OCI-LY1 (cell line): ENCODE data around the gene ZSWIM7.

Source experiments
- H2AFZ ChIP-seq: fragments of 200-600 bp; sonication (generic), shearing (Covaris generic); 2 replicates; pipeline ENCODE4 v1.6.0; 2014; ENCODE audit warnings: antibody characterized with exemption, mild to moderate bottlenecking, low read length
- H3F3A ChIP-seq: fragments of 200-600 bp; sonication (generic), shearing (Covaris generic); 2 replicates; pipeline ENCODE4 v1.6.0; 2014; ENCODE audit warnings: mild to moderate bottlenecking, antibody characterized with exemption, low read length, moderate library complexity; ENCODE audit not compliant: insufficient read depth
- H3K27ac ChIP-seq: fragments of 200-600 bp; sonication (generic); 2 replicates; pipeline ENCODE4 v1.5.1; 2014; ENCODE audit warnings: low read length, mixed run types, mild to moderate bottlenecking, low read depth; ENCODE audit not compliant: poor library complexity, severe bottlenecking
- H3K27me3 ChIP-seq: fragments of 200-600 bp; sonication (generic); 2 replicates; pipeline ENCODE4 v1.6.0; 2014; ENCODE audit warnings: antibody characterized with exemption, mild to moderate bottlenecking, low read length, moderate library complexity; ENCODE audit not compliant: insufficient read depth
- H3K36me3 ChIP-seq: fragments of 200-600 bp; sonication (generic); 2 replicates; pipeline ENCODE4 v1.6.1; 2014; ENCODE audit warnings: mild to moderate bottlenecking, antibody characterized with exemption, low read length, moderate library complexity, mixed read lengths; ENCODE audit not compliant: insufficient read depth
- H3K4me1 ChIP-seq: fragments of 200-600 bp; sonication (generic); 2 replicates; pipeline ENCODE4 v1.5.1; 2014; ENCODE audit warnings: mild to moderate bottlenecking, low read length, moderate library complexity; ENCODE audit not compliant: insufficient read depth, severe bottlenecking
- H3K4me2 ChIP-seq: fragments of 200-600 bp; sonication (generic), shearing (Covaris generic); 2 replicates; pipeline ENCODE4 v1.6.1; 2014; ENCODE audit warnings: low read length
- H3K4me3 ChIP-seq: fragments of 200-600 bp; sonication (generic); 2 replicates; pipeline ENCODE4 v1.5.1; 2014; ENCODE audit warnings: low read length, low read depth, mild to moderate bottlenecking, mixed read lengths; ENCODE audit not compliant: poor library complexity, severe bottlenecking
- H3K79me2 ChIP-seq: fragments of 200-600 bp; shearing (Covaris generic); 2 replicates; pipeline ENCODE4 v1.6.1; 2016; ENCODE audit warnings: mixed run types, low read length, mixed read lengths; ENCODE audit not compliant: insufficient read depth
- H3K9ac ChIP-seq: fragments of 200-600 bp; sonication (generic), shearing (Covaris generic); 2 replicates; pipeline ENCODE4 v1.6.1; 2014; ENCODE audit warnings: mild to moderate bottlenecking, low read length, mixed read lengths
- H3K9me2 ChIP-seq: fragments of 200-600 bp; sonication (generic), shearing (Covaris generic); 2 replicates; pipeline ENCODE4 v1.6.1; 2014; ENCODE audit warnings: low read depth, mild to moderate bottlenecking, low read length, mixed read lengths
- H3K9me3 ChIP-seq: fragments of 200-600 bp; shearing (Covaris generic); 2 replicates; pipeline ENCODE4 v1.6.1; 2014; ENCODE audit warnings: low read length, mixed read lengths
- H4K20me1 ChIP-seq: fragments of 200-600 bp; sonication (generic), shearing (Covaris generic); 2 replicates; pipeline ENCODE4 v1.6.0; 2016; ENCODE audit warnings: mild to moderate bottlenecking, low read length; ENCODE audit not compliant: insufficient read depth
- CTCF ChIP-seq: fragments of 200-600 bp; sonication (generic), shearing (Covaris generic); IDR thresholded peaks from 2 replicates; pipeline ENCODE4 v1.5.1; 2017; ENCODE audit warnings: mild to moderate bottlenecking, antibody characterized with exemption, low read length, moderate library complexity, mixed read lengths
- EZH2 ChIP-seq: fragments of 200-600 bp; sonication (generic), shearing (Covaris generic); IDR thresholded peaks from 2 replicates; pipeline ENCODE4 v1.8.0; 2017; ENCODE audit warnings: borderline replicate concordance, mixed run types, mild to moderate bottlenecking, antibody characterized with exemption, low read length, moderate library complexity, mixed read lengths

Gene ZSWIM7

GRCh38 chr17:16044487-16044886 lies 45.0 kb upstream of the ZSWIM7 start:
- Histone ChIP-seq H2AFZ (no peak overlapping the region), H3K27ac (no peak overlapping the region), H3K4me2 (no peak overlapping the region), H3K4me3 (no peak overlapping the region), H3K4me1 (no peaks in the 10 kb centered on the region), H3K9me2 (no peaks in the 10 kb centered on the region), H3F3A (no peaks in the 10 kb centered on the region), H3K79me2 (no peaks in the 10 kb centered on the region), H3K36me3 (peaks cover 65% of the 10 kb centered on the region), H4K20me1 (no peaks in the 10 kb centered on the region), H3K9ac (no peak overlapping the region), H3K27me3 (no peaks in the 10 kb centered on the region), H3K9me3 (no peaks in the 10 kb centered on the region)
- no peak for TF ChIP-seq EZH2
- TF ChIP-seq CTCF: no peak

GRCh38 chr17:16040710-16041251 lies 41.3 kb upstream of the ZSWIM7 start:
- H4K20me1 ChIP-seq: no peaks in the 10 kb centered on the region
- no peak overlapping the region for H2AFZ ChIP-seq
- H3K9me2 ChIP-seq: no peaks in the 10 kb centered on the region
- no peaks in the 10 kb centered on the region for H3F3A ChIP-seq
- no peaks in the 10 kb centered on the region for H3K4me1 ChIP-seq
- TF ChIP-seq EZH2 (no peak), CTCF (no peak)
- no peak overlapping the region for H3K27ac ChIP-seq
- no peak overlapping the region for H3K9ac ChIP-seq
- H3K79me2 ChIP-seq: no peaks in the 10 kb centered on the region
- peaks cover 76% of the 10 kb centered on the region for H3K36me3 ChIP-seq
- H3K9me3 ChIP-seq: no peaks in the 10 kb centered on the region
- H3K4me2 ChIP-seq: no peak overlapping the region
- H3K27me3 ChIP-seq: no peaks in the 10 kb centered on the region
- no peak overlapping the region for H3K4me3 ChIP-seq

- H3K27ac ChIP-seq: no peak overlapping the region
- no peak overlapping the region for H3K4me3 ChIP-seq
- H3K9me3 ChIP-seq: no peaks in the 10 kb centered on the region
- H3K4me1 ChIP-seq: no peaks in the 10 kb centered on the region
- no peaks in the 10 kb centered on the region for H4K20me1 ChIP-seq
- H2AFZ ChIP-seq: no peak overlapping the region
- no peaks in the 10 kb centered on the region for H3F3A ChIP-seq
- no peaks in the 10 kb centered on the region for H3K27me3 ChIP-seq
- H3K36me3 ChIP-seq: peaks cover 83% of the 10 kb centered on the region
- no peaks in the 10 kb centered on the region for H3K9me2 ChIP-seq
- H3K4me2 ChIP-seq: no peak overlapping the region
- peak overlapping the region; percentile 5; the same call in 1 of the 2 replicates for H3K9ac ChIP-seq
- no peaks in the 10 kb centered on the region for H3K79me2 ChIP-seq
- TF ChIP-seq CTCF (no peak), EZH2 (no peak)
Observed at GRCh38 chr17:16037636-16038035, 38.1 kb upstream of the ZSWIM7 start.
